Endothelial cell of umbilical vein (primary cell): ENCODE measurements around the gene ITPR2. TPM values are rescaled to one million over a fixed set of nuclear protein-coding genes. Genes with fewer than 3 reads are reported as not detected.

Experiments used
- BruUV-seq: library from RNA; stranded (reverse); fragments of 400-500 nt; replicated peaks from 2 replicates; lab custom pipeline; 2021; lab: Mats Ljungman, UMichigan
- CTCF ChIA-PET: fragments of 300-600, 350-600 bp; sonication (Branson Sonifier 250); formaldehyde crosslinking; loops from one replicate; lab custom pipeline; 2021; ENCODE audit warnings: antibody characterized with exemption, inconsistent platforms; lab: Charles Lee
- POLR2A ChIA-PET: fragments of 300-600, 350-600 bp; sonication (Branson Sonifier 250); formaldehyde crosslinking; loops from one replicate; lab custom pipeline; 2021; ENCODE audit warnings: antibody characterized with exemption, inconsistent platforms; lab: Charles Lee
- DNase-seq: peaks from one replicate; pipeline ENCODE4 v3.0.0-alpha.2; 2011; ENCODE audit warnings: low read depth, low spot score
- FAIRE-seq: peaks from 2 replicates; lab custom pipeline; 2011; peaks lifted over from hg19 to GRCh38; lab: Jason Lieb, UNC
- H2AFZ ChIP-seq: 2 replicates; pipeline ENCODE4 v1.6.0; 2012; ENCODE audit warnings: low read depth, low read length, control low read depth, inconsistent platforms
- H3K27ac ChIP-seq: 2 replicates; pipeline ENCODE4 v1.5.1; 2011; ENCODE audit warnings: low read depth, mild to moderate bottlenecking, control low read depth, low read length, moderate library complexity; ENCODE audit not compliant: insufficient read depth
- H3K27me3 ChIP-seq, 2 experiments: 2 replicates each; pipeline versions ENCODE4 v1.6.0 to v1.6.1; 2011; ENCODE audit warnings: low read length in 2 of 2, mixed read lengths in 1 of 2; ENCODE audit not compliant: control insufficient read depth in 2 of 2, insufficient read depth in 2 of 2
- H3K36me3 ChIP-seq, 2 experiments: 2 replicates in 1 of 2; 3 replicates in 1 of 2; pipeline ENCODE4 v1.5.1; 2011; ENCODE audit warnings: low read length in 2 of 2, mild to moderate bottlenecking in 1 of 2, moderate library complexity in 1 of 2; ENCODE audit not compliant: control insufficient read depth in 2 of 2, insufficient read depth in 2 of 2; ENCODE audit errors: extremely low read depth in 1 of 2
- H3K4me1 ChIP-seq: 3 replicates; pipeline ENCODE4 v1.5.1; 2011; ENCODE audit warnings: mild to moderate bottlenecking, low read length; ENCODE audit not compliant: control insufficient read depth, insufficient read depth; ENCODE audit errors: extremely low read depth
- H3K4me2 ChIP-seq: 2 replicates; pipeline ENCODE4 v1.6.1; 2011; ENCODE audit warnings: low read length, control low read depth, mixed read lengths; ENCODE audit not compliant: insufficient read depth
- H3K4me3 ChIP-seq, 3 experiments: fragments of 200-600 bp in 1 of 3; sonication (generic), shearing (Covaris generic) in 1 of 3; replicated peaks in 1 of 3; 2 replicates each; pipeline ENCODE4 v1.5.1; 2011 to 2016; ENCODE audit warnings: control low read depth in 3 of 3, low read length in 3 of 3, mild to moderate bottlenecking in 2 of 3, inconsistent platforms in 1 of 3, low read depth in 1 of 3, moderate library complexity in 1 of 3; ENCODE audit not compliant: insufficient read depth in 1 of 3
- H3K79me2 ChIP-seq: 2 replicates; pipeline ENCODE4 v1.6.0; 2012; ENCODE audit warnings: low read length, inconsistent platforms; ENCODE audit not compliant: control insufficient read depth, insufficient read depth
- H3K9ac ChIP-seq: replicated peaks from 2 replicates; pipeline ENCODE3; 2011; ENCODE audit warnings: low read length, control low read depth; ENCODE audit not compliant: insufficient read depth; ENCODE audit errors: extremely low read depth
- H3K9me1 ChIP-seq: replicated peaks from 3 replicates; pipeline ENCODE4 v1.6.0; 2011; ENCODE audit warnings: mild to moderate bottlenecking, low read length; ENCODE audit not compliant: control insufficient read depth, insufficient read depth; ENCODE audit errors: extremely low read depth
- H3K9me3 ChIP-seq: replicated peaks from 2 replicates; pipeline ENCODE4 v1.5.1; 2012; ENCODE audit warnings: low read length, inconsistent platforms; ENCODE audit not compliant: control insufficient read depth, insufficient read depth
- H4K20me1 ChIP-seq: replicated peaks from 2 replicates; pipeline ENCODE3; 2011; ENCODE audit warnings: mild to moderate bottlenecking, low read length; ENCODE audit not compliant: control insufficient read depth, insufficient read depth; ENCODE audit errors: extremely low read depth
- CTCF ChIP-seq, 2 donors: IDR thresholded peaks; 1 replicate in 1 of 2; 2 replicates in 1 of 2; pipeline ENCODE4 v1.5.1; 2011; ENCODE audit warnings: low read length in 2 of 2, mild to moderate bottlenecking in 2 of 2, moderate library complexity in 2 of 2, control low read depth in 1 of 2, inconsistent platforms in 1 of 2, low read depth in 1 of 2; ENCODE audit not compliant: insufficient read depth in 1 of 2; ENCODE audit errors: extremely low read depth in 1 of 2
- EZH2 ChIP-seq: IDR thresholded peaks from 2 replicates; pipeline ENCODE4 v1.6.1; 2012; ENCODE audit warnings: borderline replicate concordance, low read depth, mild to moderate bottlenecking, moderate library complexity, low read length, inconsistent platforms; ENCODE audit not compliant: severe bottlenecking
- FOS ChIP-seq: IDR thresholded peaks from 2 replicates; pipeline ENCODE4 v1.6.1; 2011; ENCODE audit warnings: mild to moderate bottlenecking, low read length, moderate library complexity, borderline replicate concordance; ENCODE audit not compliant: insufficient read depth
- GATA2 ChIP-seq: IDR thresholded peaks from 2 replicates; pipeline ENCODE4 v1.7.0; 2011; ENCODE audit warnings: low read depth, mild to moderate bottlenecking, moderate library complexity, mixed read lengths, low read length; ENCODE audit not compliant: insufficient read length, insufficient read depth
- JUN ChIP-seq: IDR thresholded peaks from 2 replicates; pipeline ENCODE4 v1.6.1; 2011; ENCODE audit warnings: borderline replicate concordance, low read depth; ENCODE audit not compliant: insufficient read length, insufficient read depth
- MAX ChIP-seq: IDR thresholded peaks from 2 replicates; pipeline ENCODE4 v1.6.1; 2011; ENCODE audit not compliant: insufficient read depth, insufficient read length
- MYC ChIP-seq: IDR thresholded peaks from one replicate; pipeline ENCODE4 v1.6.1; 2011; ENCODE audit warnings: mild to moderate bottlenecking, low read depth, low read length
- POLR2A ChIP-seq: IDR thresholded peaks from 2 replicates; pipeline ENCODE4 v1.6.1; 2012; ENCODE audit warnings: low read depth, mild to moderate bottlenecking, control low read depth, low read length
- POLR2AphosphoS5 ChIP-seq: IDR thresholded peaks from 2 replicates; pipeline ENCODE4 v1.6.1; 2012; ENCODE audit warnings: low read depth, mild to moderate bottlenecking, control low read depth, low read length, moderate library complexity; ENCODE audit not compliant: insufficient read depth
- dilution Hi-C: fragments of 300-500 bp; cut with MboI; formaldehyde crosslinking; loops from one replicate; pipeline ENCODE4 v1.15.0; 2019; ENCODE audit warnings: low sequenced_read_pairs; ENCODE audit not compliant: extremely low pct_ligation_motif_present
- intact Hi-C: fragments of 100-400 bp; cut with micrococcal nuclease; formaldehyde crosslinking; loops from one replicate; pipeline ENCODE4 v1.10.0; 2022
- polyA plus RNA-seq, 4 experiments: library from polyadenylated mRNA; depleted of rRNA in 3 of 4; stranded (reverse) in 3 of 4; unstranded in 1 of 4; fragments of >200 nt; gene quantifications; 2 replicates each; pipeline versions ENCODE4 v1.2.1 to v1.2.3, GENCODE V29; 2011 to 2012; ENCODE audit warnings: missing spikeins in 1 of 4
- total RNA-seq: library from RNA; stranded (reverse); gene quantifications from 2 replicates; pipeline ENCODE4 v1.2.3, GENCODE V29; 2021

Gene ITPR2
- total and polyA plus RNA-seq, 2 donors (not counting 3 experiments of a cell fraction or from before 2014, with no cell fraction given), result 16.2 to 86.8 TPM

GRCh38 chr12:26608273-26608672, 224.7 kb downstream of the ITPR2 start:
- Histone ChIP-seq H3K27me3 (no peaks in the 10 kb centered on the region), H3K36me3 (peaks cover 0 to 7% of the 10 kb centered on the region in 2 experiments), H3K4me3 (no peak overlapping the region), H3K27ac (no peak overlapping the region), H3K79me2 (no peaks in the 10 kb centered on the region), H3K4me2 (no peak overlapping the region), H4K20me1 (no peaks in the 10 kb centered on the region), H3K9me1 (no peaks in the 10 kb centered on the region), H3K4me1 (no peaks in the 10 kb centered on the region), H3K9me3 (no peaks in the 10 kb centered on the region), H2AFZ (no peak overlapping the region), H3K9ac (no peak overlapping the region)
- DNase-seq, result no peak
- no TSS peak for BruUV-seq
- intact Hi-C loops (no loop called here), dilution Hi-C loops (no loop called here)
- TF ChIP-seq MYC (no peak), CTCF (IDR thresholded peaks at IDR 0.05; ENCODE audit: extremely low read depth in 1 of 2, insufficient read depth in 1 of 2, low read depth in 1 of 2, low read length in 2 of 2) (no peak), POLR2AphosphoS5 (no peak)
- FAIRE-seq, result no peak
- ChIA-PET CTCF (no interaction called here), POLR2A (no interaction called here)

- H3K4me3 ChIP-seq, result no peak overlapping the region
- H3K36me3 ChIP-seq, result peaks cover 2 to 3% of the 10 kb centered on the region in 2 experiments
- no peak for FAIRE-seq
- H3K27ac ChIP-seq, result no peak overlapping the region
- no peak overlapping the region for H3K4me2 ChIP-seq
- dilution Hi-C loops (no loop called here), intact Hi-C loops (no loop called here)
- H3K27me3 ChIP-seq, result no peaks in the 10 kb centered on the region
- H3K9me3 ChIP-seq, result no peaks in the 10 kb centered on the region
- no peaks in the 10 kb centered on the region for H3K9me1 ChIP-seq
- TF ChIP-seq MYC (no peak), EZH2 (no peak), FOS (no peak), JUN (no peak), MAX (no peak), GATA2 (no peak), POLR2A (no peak), POLR2AphosphoS5 (no peak), CTCF (IDR thresholded peaks at IDR 0.05; ENCODE audit: extremely low read depth in 1 of 2, insufficient read depth in 1 of 2, low read depth in 1 of 2, low read length in 2 of 2) (no peak)
- no peak overlapping the region for H2AFZ ChIP-seq
- DNase-seq, result no peak
- H3K4me1 ChIP-seq, result no peaks in the 10 kb centered on the region
- H4K20me1 ChIP-seq, result no peaks in the 10 kb centered on the region
- no peaks in the 10 kb centered on the region for H3K79me2 ChIP-seq
- ChIA-PET POLR2A (no interaction called here), CTCF (interaction anchor here (0.8 to 2.6 kb wide), 5 partner anchors 14 to 509 kb away, joined by 3 to 6 read pairs (median 4); no protein-coding TSS in a partner anchor)
- H3K9ac ChIP-seq, result no peak overlapping the region
- no TSS peak for BruUV-seq
Measured at GRCh38 chr12:26606911-26607310, 226.1 kb downstream of the ITPR2 start.
